ENCODE results near the gene ZC3H11A.

DNA sequence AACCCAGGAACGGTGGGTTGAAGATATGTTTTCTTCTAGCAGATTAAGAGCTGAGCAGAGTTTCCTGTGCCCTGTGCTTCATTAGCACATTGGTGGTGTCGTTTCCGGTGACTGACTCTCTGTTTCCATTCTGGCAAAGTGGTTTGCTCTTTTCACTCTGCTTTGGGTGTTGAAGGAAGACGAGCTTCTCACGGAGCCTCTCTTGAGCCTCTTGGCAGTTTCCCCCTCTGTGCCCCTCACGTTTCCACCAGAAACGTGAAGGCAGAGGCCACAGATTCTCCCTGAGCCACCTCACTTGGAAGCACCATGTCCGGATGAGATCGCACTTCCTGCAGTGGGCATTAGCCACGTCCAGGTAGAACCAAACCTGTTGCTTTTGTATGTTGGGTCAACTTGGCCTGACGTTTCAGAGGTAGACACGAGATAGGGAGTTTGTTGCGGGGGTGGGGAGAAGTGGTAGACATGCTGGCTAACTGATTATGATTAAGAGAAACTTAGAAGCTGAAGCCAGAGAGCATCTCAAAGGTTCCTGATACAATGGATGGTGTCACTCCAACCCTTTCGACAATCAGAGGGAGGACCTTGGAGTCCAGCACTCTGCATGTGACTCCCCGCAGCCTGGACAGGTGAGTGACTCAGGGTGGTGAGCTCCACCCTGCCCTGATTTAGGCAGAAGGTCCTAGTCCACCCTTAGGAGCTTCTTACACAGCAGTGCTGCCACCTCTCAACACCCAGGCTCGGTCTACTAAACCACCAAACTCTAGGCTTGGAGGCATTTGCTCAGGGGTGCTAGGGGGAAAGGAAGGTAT lies 30.2 kb upstream of the ZC3H11A start, which contains the start of gene LAX1:
- no peak for TF ChIP-seq EZH2 (optimal IDR thresholded peaks at IDR 0.05; ENCODE audit: low read depth, low read length)
- TF ChIP-seq, protein P1, sequence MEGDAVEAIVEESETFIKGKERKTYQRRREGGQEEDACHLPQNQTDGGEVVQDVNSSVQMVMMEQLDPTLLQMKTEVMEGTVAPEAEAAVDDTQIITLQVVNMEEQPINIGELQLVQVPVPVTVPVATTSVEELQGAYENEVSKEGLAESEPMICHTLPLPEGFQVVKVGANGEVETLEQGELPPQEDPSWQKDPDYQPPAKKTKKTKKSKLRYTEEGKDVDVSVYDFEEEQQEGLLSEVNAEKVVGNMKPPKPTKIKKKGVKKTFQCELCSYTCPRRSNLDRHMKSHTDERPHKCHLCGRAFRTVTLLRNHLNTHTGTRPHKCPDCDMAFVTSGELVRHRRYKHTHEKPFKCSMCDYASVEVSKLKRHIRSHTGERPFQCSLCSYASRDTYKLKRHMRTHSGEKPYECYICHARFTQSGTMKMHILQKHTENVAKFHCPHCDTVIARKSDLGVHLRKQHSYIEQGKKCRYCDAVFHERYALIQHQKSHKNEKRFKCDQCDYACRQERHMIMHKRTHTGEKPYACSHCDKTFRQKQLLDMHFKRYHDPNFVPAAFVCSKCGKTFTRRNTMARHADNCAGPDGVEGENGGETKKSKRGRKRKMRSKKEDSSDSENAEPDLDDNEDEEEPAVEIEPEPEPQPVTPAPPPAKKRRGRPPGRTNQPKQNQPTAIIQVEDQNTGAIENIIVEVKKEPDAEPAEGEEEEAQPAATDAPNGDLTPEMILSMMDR (IDR thresholded peaks at IDR 0.05; ENCODE audit: low read length): peak; percentile 28
